Stimulated activated CD4-positive, alpha-beta T cell treated with anti-CD3 and anti-CD28 coated beads, Interleukin-1b, Interleukin-23, amount 100 ng/mL, for 1 hour (primary cell): Measurements from ENCODE around the gene LEPR.

Experiments
- DNase-seq, 2 donors: peaks; one replicate each; pipeline ENCODE4 v3.0.0-alpha.2; 2020; ENCODE audit warnings: low read depth in 2 of 2

LEPR gene

GRCh38 chr1:65412256-65412983, 8.0 kb upstream of the LEPR start:
- DNase-seq, result no peak

- no peak for DNase-seq
These were observed 7.5 kb upstream of the LEPR start for GRCh38 chr1:65412984-65413375.

DNA sequence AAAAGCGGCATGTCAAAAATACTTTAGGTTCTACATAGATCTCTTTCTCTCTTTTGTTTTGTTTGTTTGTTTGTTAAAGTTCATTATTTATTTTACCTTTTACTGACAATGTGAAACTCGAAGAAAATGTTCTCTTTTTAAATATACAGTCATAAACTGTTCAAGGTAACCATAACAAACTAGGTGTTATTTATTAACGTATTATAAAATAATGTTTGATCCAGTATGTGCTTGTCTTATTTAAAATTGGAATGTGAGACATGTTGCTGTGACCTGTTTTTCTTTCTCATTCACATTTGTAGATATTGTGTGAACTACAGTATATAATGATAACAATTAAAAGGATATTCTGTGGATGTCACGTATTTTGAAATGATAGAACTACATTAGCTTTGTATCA, 5.9 kb upstream of the LEPR start:
- no peak for DNase-seq

DNA sequence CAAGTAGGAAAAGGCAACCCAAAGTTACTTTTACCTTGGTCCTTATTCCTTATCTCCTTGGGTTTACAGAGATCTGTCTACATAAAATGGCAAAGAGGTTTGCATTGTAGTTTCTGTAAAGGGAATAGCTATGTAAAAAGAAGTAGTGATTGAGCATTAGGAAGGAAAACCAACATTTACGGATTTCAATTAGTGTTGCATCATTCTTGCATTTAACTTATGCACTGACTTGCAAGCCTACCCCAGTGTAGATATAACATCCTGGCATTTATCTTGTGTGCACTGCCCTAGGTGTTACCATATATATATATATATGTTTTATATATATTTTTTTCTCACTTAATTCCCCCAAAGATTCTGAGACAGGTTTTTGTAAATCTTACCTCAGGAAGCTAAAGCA, 3.7 kb upstream of the LEPR start:
- no peak for DNase-seq

DNA sequence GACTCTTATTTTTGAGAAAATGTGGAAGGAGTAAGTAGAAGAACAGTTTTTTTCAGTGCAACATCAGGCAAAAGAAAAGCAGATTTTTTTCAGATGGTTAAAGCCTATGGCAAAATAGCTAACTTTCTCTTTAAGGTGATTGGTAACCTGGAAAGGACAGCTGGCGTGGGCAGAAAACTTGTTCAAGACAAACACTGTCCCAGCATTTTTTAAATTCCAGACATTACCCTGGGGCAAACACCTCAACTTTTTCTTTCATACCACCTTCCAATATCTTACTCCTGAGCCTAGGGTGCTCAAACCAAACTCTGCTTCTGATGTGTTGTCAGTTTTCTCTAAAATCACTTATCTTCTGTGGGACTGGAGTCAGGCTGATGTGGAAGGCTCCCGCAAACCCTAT, 2.7 kb upstream of the LEPR start:
- no peak for DNase-seq

DNA sequence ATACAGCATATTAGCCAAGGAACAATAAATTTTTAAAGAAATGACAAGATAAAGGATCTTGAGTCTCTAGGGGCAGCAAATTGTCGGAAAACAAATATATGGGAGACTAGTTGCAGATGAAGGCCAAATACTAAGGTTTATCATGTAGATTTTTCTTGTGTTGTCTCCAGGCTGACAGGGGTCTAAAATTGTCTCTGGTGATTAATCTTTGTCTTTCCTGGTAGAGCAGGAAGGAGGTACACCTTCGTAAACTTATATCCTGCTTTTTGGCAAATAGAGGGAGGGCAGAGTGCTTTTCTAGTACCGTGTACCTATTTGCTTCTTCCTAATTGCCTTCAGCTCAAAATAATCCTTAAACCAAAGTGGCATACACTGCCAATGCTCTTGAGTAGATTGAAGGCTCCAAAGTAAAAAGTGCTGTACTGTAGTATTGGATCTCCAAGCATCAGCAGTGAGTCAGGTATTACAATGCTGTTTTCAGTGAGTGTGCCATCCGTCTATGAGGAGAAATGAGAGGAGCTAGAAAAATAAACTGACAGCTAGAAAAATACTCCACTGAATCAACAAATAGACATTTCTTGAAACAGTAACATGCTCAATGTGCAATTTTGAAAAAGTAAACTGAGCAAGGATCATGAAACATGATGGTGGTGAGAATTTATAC, 1.8 kb upstream of the LEPR start:
- DNase-seq, result no peak

GRCh38 chr1:65419681-65420589, 533 bp upstream of the LEPR start:
- peak; percentile 96 to 97 for DNase-seq

GRCh38 chr1:65421351-65422025, 1.0 kb downstream of the LEPR start:
- DNase-seq, result no peak

DNA sequence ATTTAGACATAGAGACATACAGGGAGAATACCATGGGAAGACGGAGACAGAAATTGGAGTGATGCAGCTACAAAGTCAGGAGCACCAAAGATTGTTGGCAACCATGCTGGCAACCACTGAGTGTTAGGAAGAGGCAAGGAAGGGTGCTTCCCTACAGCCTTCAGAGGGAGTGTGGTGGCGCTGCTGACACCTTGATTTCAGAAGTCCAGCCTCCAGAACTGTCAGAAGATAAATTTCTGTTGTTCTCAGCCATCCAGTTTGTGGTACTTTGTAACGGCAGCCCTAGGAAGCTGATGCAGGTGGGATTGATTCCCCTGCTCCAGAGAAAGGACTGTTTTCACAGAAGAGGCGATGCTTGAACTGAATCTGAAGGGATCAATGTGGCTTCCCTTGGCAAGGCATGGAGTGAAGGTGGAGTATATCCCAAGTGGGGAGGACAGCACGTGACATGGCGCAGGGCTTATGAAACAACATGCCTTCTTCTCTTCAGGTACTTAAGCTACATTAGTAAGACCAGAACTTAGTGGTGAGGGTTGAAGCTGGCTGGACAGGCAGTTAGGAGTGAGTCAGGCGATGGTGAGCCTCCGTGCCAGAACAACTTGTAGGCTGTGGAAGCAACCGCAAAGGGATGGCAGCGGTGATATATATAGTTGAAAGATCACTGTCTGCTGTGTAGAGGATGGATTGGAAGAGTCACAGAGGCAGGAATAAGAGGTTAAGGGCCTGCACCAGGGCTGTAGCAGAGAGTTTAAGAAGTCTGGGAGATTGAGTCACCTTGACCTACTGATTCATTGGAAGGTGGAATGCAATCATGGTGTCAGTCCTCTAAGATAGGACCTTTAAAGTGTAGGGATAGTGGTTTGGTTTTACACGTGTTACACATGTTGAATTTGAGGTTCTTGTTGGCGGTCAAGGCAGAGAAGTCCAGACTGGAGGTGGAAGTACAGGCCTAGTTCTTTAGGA, 2.1 kb downstream of the LEPR start:
- no peak for DNase-seq

DNA sequence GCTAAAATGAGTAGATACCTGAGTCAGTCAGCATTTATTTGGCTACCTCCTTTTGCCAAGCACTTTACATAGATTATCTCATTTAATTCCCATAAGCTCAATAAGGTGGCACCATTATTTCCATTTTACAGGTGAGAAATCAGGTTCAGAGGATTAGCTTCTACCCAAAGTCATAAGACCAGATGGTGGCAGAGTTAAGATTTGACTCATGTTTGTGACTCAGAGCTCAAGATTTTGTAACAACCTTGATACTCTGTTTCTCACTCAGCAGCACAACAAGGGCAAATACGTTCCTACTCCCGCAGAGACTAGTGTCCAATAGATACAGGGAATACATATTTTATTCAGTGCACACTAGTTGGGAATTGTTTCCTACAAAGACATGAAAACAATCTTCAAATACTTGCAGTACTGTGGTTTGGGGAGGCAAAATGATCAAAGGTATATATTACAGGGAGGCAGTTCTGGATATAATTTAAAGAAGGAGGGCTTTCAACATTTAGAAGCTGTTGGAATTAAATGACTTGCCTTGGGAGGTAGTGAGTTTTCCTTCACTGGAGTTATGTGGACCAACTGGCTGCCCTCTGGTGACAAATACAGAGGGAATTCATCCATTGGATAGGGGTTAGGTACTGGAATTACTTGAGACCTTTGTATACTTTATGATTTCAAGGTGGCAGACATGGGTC, 3.6 kb downstream of the LEPR start:
- no peak for DNase-seq

DNA sequence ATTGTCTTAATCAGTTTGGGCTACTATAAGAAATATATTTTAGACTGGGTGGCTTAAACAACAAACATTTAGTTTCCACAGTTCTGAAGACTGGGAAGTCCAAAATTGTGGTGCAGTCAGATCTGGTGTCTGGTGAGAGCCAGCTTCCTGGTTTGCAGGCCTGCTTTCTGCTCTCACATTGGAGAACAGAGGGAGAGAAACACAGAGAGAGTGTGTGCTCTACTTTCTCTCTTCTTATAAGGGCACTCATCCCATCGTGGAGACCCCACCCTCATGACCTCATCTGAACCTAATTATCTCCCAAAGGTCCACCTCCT, 4.1 kb downstream of the LEPR start:
- no peak for DNase-seq

DNA sequence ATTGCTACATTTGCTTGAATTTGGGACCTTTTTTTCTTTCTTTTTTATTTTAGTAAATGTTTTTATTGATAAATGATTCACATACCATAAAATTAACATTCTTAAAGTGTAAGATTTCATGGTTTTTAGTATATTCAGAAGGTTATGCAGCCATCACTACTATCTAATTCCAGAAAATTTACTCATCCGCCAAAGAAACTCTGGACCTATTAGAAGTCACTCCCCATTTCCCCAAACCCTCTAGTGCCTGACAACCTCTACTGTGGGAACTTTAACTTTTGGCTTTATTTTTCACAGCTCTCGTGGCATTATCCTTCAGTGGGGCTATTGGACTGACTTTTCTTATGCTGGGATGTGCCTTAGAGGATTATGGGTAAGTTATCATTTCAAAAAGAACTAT, 4.5 kb downstream of the LEPR start:
- DNase-seq, result no peak

- no peak for DNase-seq
These were observed 5.2 kb downstream of the LEPR start for GRCh38 chr1:65425697-65426096.

GRCh38 chr1:65429078-65429477, 8.6 kb downstream of the LEPR start:
- DNase-seq, result no peak

DNA sequence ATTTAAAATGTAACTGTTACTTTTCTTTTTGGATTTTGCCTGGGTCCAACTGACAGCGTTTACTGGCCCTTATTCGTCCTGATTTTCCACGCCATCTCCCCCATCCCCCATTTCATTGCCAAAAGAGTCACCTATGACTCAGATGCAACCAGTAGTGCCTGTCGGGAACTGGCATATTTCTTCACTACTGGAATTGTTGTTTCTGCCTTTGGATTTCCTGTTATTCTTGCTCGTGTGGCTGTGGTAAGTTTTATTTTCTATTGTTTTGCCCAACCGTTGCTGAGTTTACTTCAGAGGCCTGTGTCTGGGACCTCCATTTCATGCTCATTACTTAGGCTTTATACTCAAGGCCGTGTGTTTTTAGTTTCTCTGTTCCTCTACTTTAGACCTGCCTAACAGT, 9.3 kb downstream of the LEPR start:
- DNase-seq, result no peak

GRCh38 chr1:65431111-65431705, 10.7 kb downstream of the LEPR start:
- no peak for DNase-seq

GRCh38 chr1:65432918-65433317, 12.4 kb downstream of the LEPR start:
- DNase-seq, result no peak

- DNase-seq, result no peak
These were observed 13.8 kb downstream of the LEPR start for GRCh38 chr1:65434255-65434654.

DNA sequence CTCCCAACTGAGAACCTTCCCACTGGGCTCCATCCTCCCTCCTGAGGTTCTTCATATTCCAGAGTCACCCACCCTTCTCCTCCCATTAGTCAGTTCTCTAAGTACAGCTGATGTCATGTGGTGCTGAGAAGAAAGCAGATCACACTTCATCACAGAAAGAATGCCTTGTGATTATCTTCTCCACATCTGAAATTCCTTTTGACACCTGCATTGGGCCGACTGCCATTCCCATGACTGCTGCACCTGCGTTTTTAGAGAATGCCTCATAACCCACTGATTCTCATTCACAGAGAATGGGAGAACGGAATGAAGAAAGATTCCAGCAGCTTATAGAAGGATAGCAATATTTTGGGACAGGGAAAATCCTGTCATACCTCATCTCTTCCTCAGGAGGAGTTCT, 14.3 kb downstream of the LEPR start:
- no peak for DNase-seq

DNA sequence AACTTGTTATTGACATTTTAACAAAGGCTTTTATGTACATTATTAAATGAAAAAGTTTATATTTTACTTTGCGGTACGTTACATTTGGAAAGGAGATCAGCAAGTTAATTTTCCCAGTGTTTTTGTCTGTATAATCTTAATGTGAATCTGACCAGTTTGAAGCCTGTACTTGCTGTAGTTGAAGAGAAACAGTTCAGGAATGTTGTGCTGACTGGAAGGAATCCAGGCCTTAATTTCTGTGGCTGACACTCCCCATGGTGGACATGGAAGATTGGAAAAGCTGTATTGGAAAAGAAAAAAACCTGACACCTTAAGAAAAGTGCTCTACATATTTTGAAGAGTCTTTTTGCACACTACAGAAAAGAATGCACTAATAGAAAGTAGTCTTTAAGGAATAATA, 15.5 kb downstream of the LEPR start:
- no peak for DNase-seq
